ENCODE measurements around the gene PIBF1.
A peak's percentile ranks its signal among the peaks of the same experiment; 100 is the strongest.
"Not testable (repeated sequence)": the region's sequence is repeated elsewhere in the genome, so short reads cannot be mapped to it uniquely, and the experiment has no call there.

The PIBF1 gene

GRCh38 chr13:72781451-72782439 is at the start of gene PIBF1, which contains the start of gene DIS3:
Gene PIBF1 (plus strand): TSS chr13:72782133. CDS start chr13:72783470, 1,337 bp downstream.
Gene DIS3 (minus strand): TSS chr13:72781900. CDS start chr13:72781832, 68 bp downstream.
- peak; percentile 99 for DNase-seq

- no peak for DNase-seq
Measured at GRCh38 chr13:72737033-72737432, 44.9 kb upstream of the PIBF1 start.

- no peak for DNase-seq
Measured at GRCh38 chr13:72740015-72740414, 41.9 kb upstream of the PIBF1 start.

- DNase-seq, result no peak
Measured at GRCh38 chr13:72745260-72745659, 36.7 kb upstream of the PIBF1 start.

- DNase-seq, result no peak
Measured at GRCh38 chr13:72751220-72751619, 30.7 kb upstream of the PIBF1 start.

GRCh38 chr13:72754111-72754510 is 27.8 kb upstream of the PIBF1 start:
- DNase-seq, result no peak

GRCh38 chr13:72757792-72758535 is 24.0 kb upstream of the PIBF1 start:
- no peak for DNase-seq

- no peak for DNase-seq
Measured at GRCh38 chr13:72760189-72760588, 21.7 kb upstream of the PIBF1 start.

- no peak for DNase-seq
Measured at GRCh38 chr13:72763411-72763810, 18.5 kb upstream of the PIBF1 start.

- no peak for DNase-seq
Measured at GRCh38 chr13:72774019-72774418, 7.9 kb upstream of the PIBF1 start.

GRCh38 chr13:72782717-72783116 is 784 bp downstream of the PIBF1 start:
- no peak for DNase-seq

GRCh38 chr13:72784679-72785078 is 2.7 kb downstream of the PIBF1 start:
- not testable (repeated sequence) for DNase-seq

GRCh38 chr13:72788831-72789230 is 6.9 kb downstream of the PIBF1 start:
- no peak for DNase-seq

GRCh38 chr13:72792640-72793039 is 10.7 kb downstream of the PIBF1 start:
- no peak for DNase-seq

GRCh38 chr13:72798817-72799216 is 16.9 kb downstream of the PIBF1 start:
- DNase-seq, result no peak

- DNase-seq, result no peak
Measured at GRCh38 chr13:72804301-72804700, 22.4 kb downstream of the PIBF1 start.

GRCh38 chr13:72805676-72806346 is 23.9 kb downstream of the PIBF1 start:
- no peak for DNase-seq

GRCh38 chr13:72806514-72806913 is 24.6 kb downstream of the PIBF1 start:
- not testable (repeated sequence) for DNase-seq

- peak; percentile 4 for DNase-seq
Measured at GRCh38 chr13:72808917-72809500, 27.1 kb downstream of the PIBF1 start.

GRCh38 chr13:72820156-72820897 is 38.4 kb downstream of the PIBF1 start:
- DNase-seq, result no peak

- no peak for DNase-seq
Measured at GRCh38 chr13:72820898-72821279, 39.0 kb downstream of the PIBF1 start.

GRCh38 chr13:72823081-72823480 is 41.1 kb downstream of the PIBF1 start:
- DNase-seq, result no peak
